HG02763 (cell line): Measurements from ENCODE around the gene KREMEN2.
A peak's percentile ranks its signal among the peaks of the same experiment; 100 is the strongest.

Experiments used
- ATAC-seq: cut with Tn5 transposase; IDR thresholded peaks from one replicate; pipeline ENCODE4 v1.9.1; 2021; ENCODE audit warnings: mild to moderate bottlenecking, moderate library complexity; ENCODE audit not compliant: unreplicated experiment

KREMEN2 gene

GRCh38 chr16:2964475-2965336, 631 bp downstream of the KREMEN2 start:
- ATAC-seq = no peak

- no peak for ATAC-seq
Measured at GRCh38 chr16:2966043-2966807, 2.1 kb downstream of the KREMEN2 start.

GRCh38 chr16:2966808-2967191, 2.7 kb downstream of the KREMEN2 start:
- ATAC-seq = no peak

- ATAC-seq = no peak
Measured at GRCh38 chr16:2967211-2967631, 3.1 kb downstream of the KREMEN2 start.

GRCh38 chr16:2967721-2968161, 3.7 kb downstream of the KREMEN2 start:
- no peak for ATAC-seq

- ATAC-seq = no peak
Measured at GRCh38 chr16:2968368-2968737, 4.3 kb downstream of the KREMEN2 start.

GRCh38 chr16:2968738-2969544, 4.9 kb downstream of the KREMEN2 start, which contains the start of gene PAQR4:
PAQR4 (plus strand) TSS chr16:2969348; CDS start chr16:2969675, 327 bp downstream.
- ATAC-seq = peak; percentile 71

GRCh38 chr16:2969545-2970521, 5.8 kb downstream of the KREMEN2 start:
- no peak for ATAC-seq

GRCh38 chr16:2970563-2970962, 6.5 kb downstream of the KREMEN2 start:
- ATAC-seq = no peak

GRCh38 chr16:2971134-2971984, 7.3 kb downstream of the KREMEN2 start:
- no peak for ATAC-seq

GRCh38 chr16:2971985-2972784, 8.1 kb downstream of the KREMEN2 start:
- no peak for ATAC-seq

- no peak for ATAC-seq
Measured at GRCh38 chr16:2973093-2973492, 9.0 kb downstream of the KREMEN2 start.

GRCh38 chr16:2973605-2974318, 9.7 kb downstream of the KREMEN2 start:
- ATAC-seq = no peak

- ATAC-seq = no peak
Measured at GRCh38 chr16:2974319-2975056, 10.4 kb downstream of the KREMEN2 start.

- ATAC-seq = no peak
Measured at GRCh38 chr16:2975161-2975795, 11.2 kb downstream of the KREMEN2 start.

- no peak for ATAC-seq
Measured at GRCh38 chr16:2976201-2976600, 12.1 kb downstream of the KREMEN2 start.
